SIG-M5 (cell line): ENCODE data around the gene C1orf74.
A peak's percentile ranks its signal among the peaks of the same experiment; 100 is the strongest.

Experiments
- DNase-seq: peaks from one replicate; lab custom pipeline; 2025; lab: John Stamatoyannopoulos, UW

C1orf74 gene

GRCh38 chr1:209746451-209747165, 37.8 kb downstream of the C1orf74 start:
- DNase-seq: no peak

- DNase-seq: no peak
Observed at GRCh38 chr1:209743145-209743482, 41.2 kb downstream of the C1orf74 start.

GRCh38 chr1:209742409-209743144, 41.8 kb downstream of the C1orf74 start:
- DNase-seq: no peak

- DNase-seq: no peak
Observed at GRCh38 chr1:209741889-209742288, 42.5 kb downstream of the C1orf74 start.

GRCh38 chr1:209741193-209741592, 43.2 kb downstream of the C1orf74 start:
- DNase-seq: no peak

GRCh38 chr1:209738270-209738669, 46.1 kb downstream of the C1orf74 start:
- DNase-seq: no peak

GRCh38 chr1:209737118-209737505, 47.2 kb downstream of the C1orf74 start:
- DNase-seq: no peak

GRCh38 chr1:209736490-209737117, 47.8 kb downstream of the C1orf74 start:
- DNase-seq: no peak

GRCh38 chr1:209733409-209734192, 50.8 kb downstream of the C1orf74 start:
- peak; percentile 66 for DNase-seq

GRCh38 chr1:209732725-209733124, 51.6 kb downstream of the C1orf74 start:
- no peak for DNase-seq

- DNase-seq: no peak
Observed at GRCh38 chr1:209729436-209729835, 54.9 kb downstream of the C1orf74 start.
